WTC11 (cell line): ENCODE measurements around the gene HK2. TPM values are rescaled to one million over a fixed set of nuclear protein-coding genes. Genes with fewer than 3 reads are reported as not detected.

ENCODE experiments used
- ATAC-seq: fragments of 200-7000 bp; cut with Tn5 transposase; 2 replicates; pipeline ENCODE4 v1.10.0; 2021; ENCODE audit warnings: mild to moderate bottlenecking, moderate library complexity
- CTCF ChIA-PET: fragments of 300-600 bp; sonication (Branson Sonifier 250); formaldehyde crosslinking; loops from one replicate; lab custom pipeline; 2021; ENCODE audit warnings: antibody characterized with exemption; lab: Charles Lee
- POLR2A ChIA-PET: fragments of 350-600 bp; sonication (Branson Sonifier 250); formaldehyde crosslinking; loops from one replicate; lab custom pipeline; 2021; ENCODE audit warnings: antibody characterized with exemption; lab: Charles Lee
- DNase-seq: peaks from one replicate; pipeline ENCODE4 v3.0.0; 2021; ENCODE audit warnings: low spot score
- H3K27ac Mint-ChIP-seq: 2 replicates; pipeline ENCODE4 v1.8.0; 2021; ENCODE audit warnings: mixed read lengths
- H3K27me3 Mint-ChIP-seq: 2 replicates; pipeline ENCODE4 v1.8.0; 2021; ENCODE audit warnings: low read depth, mild to moderate bottlenecking, moderate library complexity, mixed read lengths
- H3K36me3 Mint-ChIP-seq: 2 replicates; pipeline ENCODE4 v1.8.0; 2021; ENCODE audit warnings: mixed read lengths
- H3K4me1 Mint-ChIP-seq: 2 replicates; pipeline ENCODE4 v1.8.0; 2022; ENCODE audit warnings: mixed read lengths
- H3K4me3 Mint-ChIP-seq: 2 replicates; pipeline ENCODE4 v1.8.0; 2021; ENCODE audit warnings: mild to moderate bottlenecking, moderate library complexity, mixed read lengths
- H3K9me3 Mint-ChIP-seq: 2 replicates; pipeline ENCODE4 v1.8.0; 2021; ENCODE audit warnings: mixed read lengths
- ATF1 ChIP-seq: sonication (generic); formaldehyde crosslinking; IDR thresholded peaks from 2 replicates; pipeline ENCODE4 v1.8.1; 2023; ENCODE audit warnings: mild to moderate bottlenecking, moderate library complexity, missing genetic modification reagents
- FOXJ3 ChIP-seq: sonication (generic); formaldehyde crosslinking; IDR thresholded peaks from 2 replicates; pipeline ENCODE4 v1.9.0; 2021; ENCODE audit warnings: missing genetic modification reagents, mild to moderate bottlenecking, borderline replicate concordance
- FOXP4 ChIP-seq: sonication (generic); formaldehyde crosslinking; IDR thresholded peaks from 2 replicates; pipeline ENCODE4 v1.8.0; 2022; ENCODE audit warnings: mild to moderate bottlenecking, missing genetic modification reagents
- GRHL2 ChIP-seq: fragments of 250-450 bp; sonication (Bioruptor Pico); IDR thresholded peaks from 2 replicates; pipeline ENCODE4 v1.8.0; 2022; ENCODE audit warnings: mild to moderate bottlenecking, moderate library complexity; ENCODE audit not compliant: insufficient replicate concordance, severe bottlenecking
- IRF1 ChIP-seq: sonication (generic); formaldehyde crosslinking; IDR thresholded peaks from 2 replicates; pipeline ENCODE4 v1.8.0; 2023; ENCODE audit warnings: missing genetic modification reagents
- PRDM15 ChIP-seq: sonication (generic); formaldehyde crosslinking; IDR thresholded peaks from 2 replicates; pipeline ENCODE4 v1.8.0; 2022; ENCODE audit warnings: missing genetic modification reagents
- STAT6 ChIP-seq: sonication (generic); formaldehyde crosslinking; conservative IDR thresholded peaks from 2 replicates; pipeline ENCODE4 v1.8.1; 2023; ENCODE audit warnings: mild to moderate bottlenecking, low read depth, missing genetic modification reagents, moderate library complexity
- ZBTB21 ChIP-seq: sonication (generic); formaldehyde crosslinking; IDR thresholded peaks from 2 replicates; pipeline ENCODE4 v1.8.1; 2023; ENCODE audit warnings: mild to moderate bottlenecking, missing genetic modification reagents, borderline replicate concordance
- ZBTB43 ChIP-seq: sonication (generic); formaldehyde crosslinking; IDR thresholded peaks from 2 replicates; pipeline ENCODE4 v1.8.1; 2023; ENCODE audit warnings: mild to moderate bottlenecking, missing genetic modification reagents
- ZNF317 ChIP-seq: sonication (generic); formaldehyde crosslinking; IDR thresholded peaks from 2 replicates; pipeline ENCODE4 v1.8.1; 2023; ENCODE audit warnings: low read depth, mild to moderate bottlenecking, moderate library complexity, missing genetic modification reagents, borderline replicate concordance
- ZNF416 ChIP-seq: fragments of 250-450 bp; sonication (Bioruptor Pico); IDR thresholded peaks from 2 replicates; pipeline ENCODE4 v1.9.0; 2021; ENCODE audit warnings: mild to moderate bottlenecking, inconsistent platforms
- ZNF425 ChIP-seq: fragments of 250-450 bp; sonication (Bioruptor Pico); conservative IDR thresholded peaks from 2 replicates; pipeline ENCODE4 v1.9.0; 2021; ENCODE audit warnings: mild to moderate bottlenecking
- ZNF512 ChIP-seq: sonication (generic); formaldehyde crosslinking; IDR thresholded peaks from 2 replicates; pipeline ENCODE4 v1.8.1; 2022; ENCODE audit warnings: missing genetic modification reagents, borderline replicate concordance
- total RNA-seq: library from RNA; stranded (reverse); gene quantifications from 3 replicates; pipeline ENCODE4 v1.2.3, GENCODE V29; 2021

The HK2 gene
- total RNA-seq, 1 experiment from 2014 or later: 61.6 TPM

GRCh38 chr2:74924463-74925265 is 90.7 kb downstream of the HK2 start (continued):
- TF ChIP-seq PRDM15 (CRISPR knock-in tag): no peak
- no peak for TF ChIP-seq ZNF317 (CRISPR knock-in tag)
- no peak for TF ChIP-seq ATF1 (CRISPR knock-in tag)
- no peak for TF ChIP-seq ZNF416 (CRISPR knock-in tag)

- Mint-ChIP-seq H3K4me3 (no peak overlapping the region), H3K27me3 (peaks cover 8% of the 10 kb centered on the region), H3K36me3 (no peaks in the 10 kb centered on the region), H3K9me3 (no peaks in the 10 kb centered on the region), H3K4me1 (no peaks in the 10 kb centered on the region)
- POLR2A ChIA-PET: interaction anchor here (0.6 kb wide), 1 partner anchor 366 kb away, joined by 3 read pairs; no protein-coding TSS in a partner anchor
- ATAC-seq: no peak
- no peak for TF ChIP-seq ATF1 (CRISPR knock-in tag)
- TF ChIP-seq FOXJ3 (CRISPR knock-in tag): no peak
- no peak for TF ChIP-seq IRF1
- TF ChIP-seq FOXP4 (CRISPR knock-in tag): no peak
- TF ChIP-seq ZBTB21 (CRISPR knock-in tag): no peak
- TF ChIP-seq GRHL2 (CRISPR knock-in tag): no peak
- TF ChIP-seq ZNF512 (CRISPR knock-in tag): no peak
- TF ChIP-seq STAT6 (CRISPR knock-in tag): no peak
- no peak for TF ChIP-seq ZBTB43 (CRISPR knock-in tag)
- no peak for TF ChIP-seq ZNF425 (CRISPR knock-in tag)
- TF ChIP-seq, all 79 proteins: peak for 0
- CTCF ChIA-PET: interaction anchor here (0.8 to 1.2 kb wide), 2 partner anchors 316 to 635 kb away, joined by 3 read pairs; partner anchors contain the start of gene EVA1A
- H3K27ac Mint-ChIP-seq: no peak overlapping the region
- no peak for DNase-seq
These were observed 91.4 kb downstream of the HK2 start for GRCh38 chr2:74925361-74925786.
